GM12878 (cell line): ENCODE data around the gene GRIN2C.

Source experiments
- CTCF ChIP-seq, 3 experiments: IDR thresholded peaks in 2 of 3; conservative IDR thresholded peaks in 1 of 3; 2 replicates each; pipeline ENCODE4 v1.5.1; 2011; ENCODE audit warnings: low read depth in 3 of 3, low read length in 3 of 3, mild to moderate bottlenecking in 3 of 3, control low read depth in 2 of 3, moderate library complexity in 2 of 3, inconsistent platforms in 1 of 3, mixed read lengths in 1 of 3; ENCODE audit not compliant: control insufficient read depth in 2 of 3, insufficient read depth in 1 of 3; ENCODE audit errors: extremely low read depth in 1 of 3
- EP300 ChIP-seq, 2 experiments: fragments of 150-350 bp in 1 of 2; IDR thresholded peaks; 2 replicates each; pipeline ENCODE4 v1.6.1; 2011 to 2012; ENCODE audit warnings: low read depth in 2 of 2, low read length in 2 of 2, borderline replicate concordance in 1 of 2, improper control_type of control experiment in 1 of 2, inconsistent platforms in 1 of 2; ENCODE audit not compliant: control insufficient read depth in 1 of 2
- FOXK2 ChIP-seq: fragments of 450-650 bp; IDR thresholded peaks from 2 replicates; pipeline ENCODE4 v1.6.1; 2017; ENCODE audit warnings: mild to moderate bottlenecking, moderate library complexity
- NR2C2 ChIP-seq: IDR thresholded peaks from 2 replicates; pipeline ENCODE4 v1.6.1; 2011; ENCODE audit warnings: borderline replicate concordance, low read depth; ENCODE audit not compliant: control insufficient read depth, insufficient read length
- POLR2A ChIP-seq: IDR thresholded peaks from 2 replicates; pipeline ENCODE4 v1.6.1; 2011; ENCODE audit warnings: low read depth, mild to moderate bottlenecking, low read length
- SPI1 ChIP-seq: IDR thresholded peaks from 2 replicates; pipeline ENCODE4 v1.6.1; 2011; ENCODE audit warnings: low read depth, mild to moderate bottlenecking, low read length, moderate library complexity, borderline replicate concordance; ENCODE audit not compliant: insufficient read depth
- SUZ12 ChIP-seq: fragments of 200-600 bp; sonication (generic); IDR thresholded peaks from one replicate; pipeline ENCODE4 v1.6.1; 2018; ENCODE audit warnings: antibody characterized with exemption, mild to moderate bottlenecking; ENCODE audit not compliant: unreplicated experiment
- TAF1 ChIP-seq: IDR thresholded peaks from 2 replicates; pipeline ENCODE4 v1.6.1; 2011; ENCODE audit warnings: mild to moderate bottlenecking, low read depth, low read length, borderline replicate concordance
- TCF12 ChIP-seq: IDR thresholded peaks from 2 replicates; pipeline ENCODE4 v1.6.1; 2011; ENCODE audit warnings: low read depth, mild to moderate bottlenecking, low read length
- USF2 ChIP-seq: IDR thresholded peaks from 2 replicates; pipeline ENCODE4 v1.6.1; 2011; ENCODE audit warnings: low read depth, low read length, improper control_type of control experiment, borderline replicate concordance
- TF ChIP-seq, protein P1 (sequence below): IDR thresholded peaks from 2 replicates; pipeline ENCODE4 v1.6.1; 2011; ENCODE audit warnings: borderline replicate concordance, low read depth, mild to moderate bottlenecking, moderate library complexity, mixed read lengths, low read length; ENCODE audit not compliant: insufficient read depth; ENCODE audit errors: extremely low read length

- TF ChIP-seq FOXK2 (no peak), SPI1 (no peak), CTCF (IDR thresholded peaks at IDR 0.05 in 2 of 3, conservative IDR thresholded peaks at IDR 0.05 in 1 of 3; ENCODE audit: control insufficient read depth in 2 of 3, extremely low read depth in 1 of 3, insufficient read depth in 1 of 3, low read depth in 3 of 3, low read length in 3 of 3) (no peak), NR2C2 (no peak), SUZ12 (no peak), USF2 (no peak), TCF12 (no peak), POLR2A (no peak), EP300 (IDR thresholded peaks at IDR 0.05; ENCODE audit: borderline replicate concordance in 1 of 2, control insufficient read depth in 1 of 2, low read depth in 2 of 2, low read length in 2 of 2) (no peak), TAF1 (no peak)
- TF ChIP-seq, protein P1, sequence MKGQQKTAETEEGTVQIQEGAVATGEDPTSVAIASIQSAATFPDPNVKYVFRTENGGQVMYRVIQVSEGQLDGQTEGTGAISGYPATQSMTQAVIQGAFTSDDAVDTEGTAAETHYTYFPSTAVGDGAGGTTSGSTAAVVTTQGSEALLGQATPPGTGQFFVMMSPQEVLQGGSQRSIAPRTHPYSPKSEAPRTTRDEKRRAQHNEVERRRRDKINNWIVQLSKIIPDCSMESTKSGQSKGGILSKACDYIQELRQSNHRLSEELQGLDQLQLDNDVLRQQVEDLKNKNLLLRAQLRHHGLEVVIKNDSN, result no peak
Observed at GRCh38 chr17:74822335-74822938, 37.2 kb downstream of the GRIN2C start.
